ENCODE measurements around the gene TANK.

The TANK gene

DNA sequence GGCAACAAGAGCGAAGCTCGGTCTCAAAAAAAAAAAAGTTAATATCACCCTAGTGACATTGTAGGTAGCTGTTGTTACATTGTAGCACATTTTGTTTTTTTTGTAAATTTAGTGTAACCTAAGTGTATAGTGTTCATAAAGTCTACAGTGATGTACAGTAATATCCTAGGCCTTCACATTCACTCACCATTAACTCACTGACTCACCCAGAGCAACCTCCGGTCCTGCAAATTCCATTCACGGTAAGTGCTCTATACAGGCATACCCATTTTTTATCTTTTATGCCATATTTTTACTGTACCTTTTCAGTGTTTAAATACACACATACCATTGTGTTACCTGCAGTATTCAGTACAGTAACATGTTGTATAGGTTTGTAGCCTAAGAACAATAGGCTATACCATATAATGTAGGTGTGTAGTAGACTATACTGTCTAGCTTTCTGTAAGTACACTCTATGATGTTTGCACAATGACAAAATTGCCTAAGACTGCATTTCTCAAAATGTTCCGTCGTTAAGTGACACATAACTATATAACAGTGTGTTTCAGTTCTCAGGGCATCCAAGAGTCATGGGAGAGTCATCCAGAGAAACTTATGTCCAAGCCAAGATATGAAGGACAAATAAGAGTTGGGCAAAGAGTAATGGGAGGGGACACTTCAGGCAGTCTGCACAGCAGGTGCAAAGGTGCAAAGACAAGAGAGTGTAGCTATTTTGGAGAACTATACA lies 68.4 kb downstream of the TANK start:
- Histone ChIP-seq H3K4me3 (no peak overlapping the region), H3K27ac (no peak overlapping the region)
- no peak for TF ChIP-seq CTCF (IDR thresholded peaks at IDR 0.05)
- no peak for DNase-seq (ENCODE audit: low spot score)

DNA sequence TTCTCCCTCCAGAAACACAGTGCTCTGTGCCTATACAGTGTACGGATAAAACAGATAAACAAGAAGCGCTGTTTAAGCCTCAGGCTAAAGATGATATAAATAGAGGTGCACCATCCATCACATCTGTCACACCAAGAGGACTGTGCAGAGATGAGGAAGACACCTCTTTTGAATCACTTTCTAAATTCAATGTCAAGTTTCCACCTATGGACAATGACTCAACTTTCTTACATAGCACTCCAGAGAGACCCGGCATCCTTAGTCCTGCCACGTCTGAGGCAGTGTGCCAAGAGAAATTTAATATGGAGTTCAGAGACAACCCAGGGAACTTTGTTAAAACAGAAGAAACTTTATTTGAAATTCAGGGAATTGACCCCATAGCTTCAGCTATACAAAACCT lies 70.7 kb downstream of the TANK start:
- DNase-seq (ENCODE audit: low spot score), result no peak
- no peak overlapping the region for H3K27ac ChIP-seq
- TF ChIP-seq CTCF (IDR thresholded peaks at IDR 0.05), result no peak
- H3K4me3 ChIP-seq, result no peak overlapping the region

DNA sequence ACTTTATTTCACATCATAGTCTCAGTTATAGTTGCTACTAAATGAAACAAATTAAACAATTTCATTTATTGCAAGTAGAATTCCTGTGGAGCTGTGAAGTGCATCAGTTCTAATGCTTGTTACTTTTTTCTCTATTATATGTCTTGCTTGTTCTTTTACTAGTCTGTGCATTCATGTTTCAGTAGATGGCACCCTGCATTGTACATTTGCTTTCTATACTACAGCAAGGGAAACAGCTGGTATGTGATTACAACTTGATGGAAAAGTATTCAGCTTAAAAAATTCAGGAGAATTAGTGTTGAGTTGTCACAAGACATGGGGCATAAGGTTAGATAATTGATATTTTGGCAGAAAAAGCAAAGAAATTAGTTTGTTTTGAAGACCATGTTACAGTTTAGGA lies 72.3 kb downstream of the TANK start:
- no peak for TF ChIP-seq CTCF (IDR thresholded peaks at IDR 0.05)
- no peak for DNase-seq (ENCODE audit: low spot score)
- Histone ChIP-seq H3K27ac (no peak overlapping the region), H3K4me3 (no peak overlapping the region)

- no peak for TF ChIP-seq CTCF (IDR thresholded peaks at IDR 0.05)
- H3K4me3 ChIP-seq, result no peak overlapping the region
- no peak for DNase-seq (ENCODE audit: low spot score)
- H3K27ac ChIP-seq, result no peak overlapping the region
Observed at GRCh38 chr2:161233858-161234431, 73.7 kb downstream of the TANK start.

DNA sequence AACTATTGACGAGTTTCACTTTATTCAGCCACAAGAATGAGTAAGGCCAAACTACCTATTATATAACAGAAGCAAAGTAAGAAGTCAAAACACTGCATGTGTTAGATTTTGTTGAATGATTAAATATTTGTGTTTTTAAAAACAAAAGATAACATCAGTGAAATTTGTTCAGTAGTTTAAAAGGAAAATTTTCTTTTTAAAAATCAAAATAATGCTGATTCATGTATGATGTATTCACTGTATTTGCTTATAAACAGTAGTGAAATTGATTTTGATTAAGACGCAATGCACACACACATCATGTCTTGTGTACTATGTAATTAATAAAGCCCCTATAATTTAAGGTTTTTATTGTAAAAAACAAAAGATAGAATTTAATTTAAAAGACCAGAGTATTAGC lies 74.4 kb downstream of the TANK start:
- Histone ChIP-seq H3K4me3 (no peak overlapping the region), H3K27ac (no peak overlapping the region)
- DNase-seq (ENCODE audit: low spot score), result no peak
- no peak for TF ChIP-seq CTCF (IDR thresholded peaks at IDR 0.05)

DNA sequence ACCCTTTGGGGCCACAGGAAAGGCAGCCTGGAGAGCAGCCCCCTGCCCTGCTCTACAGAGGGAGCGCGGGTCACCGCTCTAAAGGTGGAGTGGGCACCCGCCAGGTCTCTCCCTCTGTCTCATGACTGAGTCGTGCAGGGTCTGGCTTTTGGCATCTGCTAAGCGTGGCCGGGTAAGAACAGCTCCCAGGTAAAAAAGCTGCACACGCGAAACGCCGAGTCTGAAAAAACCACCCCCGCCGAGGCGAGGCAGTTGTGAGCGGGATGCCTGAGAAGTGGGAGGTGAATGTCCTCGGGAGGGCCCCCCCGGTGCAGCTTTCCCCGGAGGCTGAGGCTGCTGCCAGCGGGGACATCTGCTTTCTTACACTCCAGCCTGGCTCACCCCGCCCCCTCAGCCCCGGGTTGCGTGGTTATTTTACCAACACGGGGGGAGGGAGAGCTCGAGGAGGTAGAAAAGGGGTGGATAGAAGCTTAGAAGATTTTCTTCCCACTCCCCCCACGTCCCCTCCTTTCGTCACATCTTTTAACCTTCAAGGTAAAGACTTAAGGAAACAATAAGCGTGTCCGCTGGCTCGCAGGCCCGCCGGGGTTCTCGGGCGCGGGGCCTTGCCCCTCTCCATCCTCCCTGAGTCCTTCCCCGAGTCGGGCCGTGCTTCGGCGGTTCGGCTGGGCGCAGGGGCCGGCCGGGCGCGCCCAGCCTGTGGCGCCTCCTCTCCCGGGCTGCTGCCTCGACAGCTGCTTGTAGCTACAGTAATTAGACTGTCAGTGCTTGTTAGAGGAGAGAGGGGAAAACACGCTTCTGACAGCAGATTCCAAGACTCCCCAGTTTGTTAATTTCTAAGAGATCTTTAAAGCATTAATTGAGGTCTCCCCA lies 77.4 kb downstream of the TANK start:
- peak; percentile 74 for DNase-seq (ENCODE audit: low spot score)
- H3K27ac ChIP-seq, result no peak overlapping the region
- no peak for TF ChIP-seq CTCF (IDR thresholded peaks at IDR 0.05)
- peak overlapping the region; percentile 82 for H3K4me3 ChIP-seq
